ENCODE data around the gene AGXT.

AGXT gene

GRCh38 chr2:240869956-240870875 lies 1.6 kb downstream of the AGXT start:
- no peak for DNase-seq

GRCh38 chr2:240871071-240871958 lies 2.7 kb downstream of the AGXT start:
- DNase-seq, result no peak

GRCh38 chr2:240872317-240873097 lies 3.9 kb downstream of the AGXT start:
- DNase-seq, result no peak

GRCh38 chr2:240873098-240873788 lies 4.6 kb downstream of the AGXT start:
- no peak for DNase-seq

GRCh38 chr2:240873805-240874714 lies 5.4 kb downstream of the AGXT start:
- no peak for DNase-seq

- no peak for DNase-seq
These were observed 6.1 kb downstream of the AGXT start for GRCh38 chr2:240874715-240875227.

GRCh38 chr2:240875228-240876034 lies 6.8 kb downstream of the AGXT start:
- DNase-seq, result no peak

- DNase-seq, result no peak
These were observed 7.4 kb downstream of the AGXT start for GRCh38 chr2:240876035-240876474.

GRCh38 chr2:240876475-240877251 lies 8.0 kb downstream of the AGXT start:
- no peak for DNase-seq

- no peak for DNase-seq
These were observed 9.1 kb downstream of the AGXT start for GRCh38 chr2:240877460-240878340.

- no peak for DNase-seq
These were observed 9.8 kb downstream of the AGXT start for GRCh38 chr2:240878341-240878936.

GRCh38 chr2:240879105-240879504 lies 10.5 kb downstream of the AGXT start:
- no peak for DNase-seq

GRCh38 chr2:240881913-240882312 lies 13.3 kb downstream of the AGXT start:
- DNase-seq, result no peak

- DNase-seq, result no peak
These were observed 15.6 kb downstream of the AGXT start for GRCh38 chr2:240884221-240884620.

- no peak for DNase-seq
These were observed 16.1 kb downstream of the AGXT start for GRCh38 chr2:240884745-240885144.

GRCh38 chr2:240885566-240885965 lies 16.9 kb downstream of the AGXT start:
- DNase-seq, result peak; percentile 73

GRCh38 chr2:240886023-240886565 lies 17.5 kb downstream of the AGXT start:
- DNase-seq, result peak; percentile 73

Data from KG1 (cell line).